NCI-H2107 treated with DMSO at 0.1 percent for 48 hours (cell line): ENCODE measurements around the gene PHACTR1.

Experiments
- DNase-seq: peaks from one replicate; lab custom pipeline; 2025; ENCODE audit not compliant: unreplicated experiment; lab: John Stamatoyannopoulos, UW

PHACTR1 gene

GRCh38 chr6:13251242-13251641, 534.7 kb downstream of the PHACTR1 start:
- DNase-seq: no peak

GRCh38 chr6:13252790-13253189, 536.2 kb downstream of the PHACTR1 start:
- no peak for DNase-seq

GRCh38 chr6:13253272-13253671, 536.7 kb downstream of the PHACTR1 start:
- DNase-seq: no peak

- no peak for DNase-seq
Measured at GRCh38 chr6:13256266-13257001, 539.9 kb downstream of the PHACTR1 start.

- no peak for DNase-seq
Measured at GRCh38 chr6:13259393-13259792, 542.8 kb downstream of the PHACTR1 start.

- no peak for DNase-seq
Measured at GRCh38 chr6:13260101-13260598, 543.6 kb downstream of the PHACTR1 start.

GRCh38 chr6:13260831-13261230, 544.3 kb downstream of the PHACTR1 start:
- DNase-seq: no peak

GRCh38 chr6:13261464-13261994, 545.0 kb downstream of the PHACTR1 start:
- DNase-seq: no peak

GRCh38 chr6:13262302-13263230, 546.0 kb downstream of the PHACTR1 start:
- DNase-seq: no peak

GRCh38 chr6:13263669-13264068, 547.1 kb downstream of the PHACTR1 start:
- no peak for DNase-seq

GRCh38 chr6:13267142-13267651, 550.6 kb downstream of the PHACTR1 start:
- DNase-seq: no peak

GRCh38 chr6:13268913-13269518, 552.4 kb downstream of the PHACTR1 start:
- no peak for DNase-seq

GRCh38 chr6:13272131-13273046, 555.8 kb downstream of the PHACTR1 start:
- no peak for DNase-seq

- DNase-seq: no peak
Measured at GRCh38 chr6:13273202-13273930, 556.8 kb downstream of the PHACTR1 start.

- no peak for DNase-seq
Measured at GRCh38 chr6:13273931-13274706, 557.6 kb downstream of the PHACTR1 start.

GRCh38 chr6:13274707-13275434, 558.3 kb downstream of the PHACTR1 start:
- DNase-seq: no peak

GRCh38 chr6:13275435-13275989, 558.9 kb downstream of the PHACTR1 start:
- DNase-seq: no peak

GRCh38 chr6:13277231-13277630, 560.7 kb downstream of the PHACTR1 start:
- DNase-seq: no peak
